Loucy (cell line): ENCODE results near the gene NDUFC1.
"Not testable (repeated sequence)": the region's sequence is repeated elsewhere in the genome, so short reads cannot be mapped to it uniquely, and the experiment has no call there.

ENCODE experiments used
- EZH2phosphoT487 ChIP-seq: fragments of 200-600 bp; IDR thresholded peaks from 2 replicates; pipeline ENCODE4 v1.6.1; 2018; ENCODE audit warnings: antibody characterized with exemption, mild to moderate bottlenecking, moderate library complexity, borderline replicate concordance
- TF ChIP-seq, protein P1 (sequence below): fragments of 200-600 bp; sonication (generic); conservative IDR thresholded peaks from 2 replicates; pipeline ENCODE4 v1.5.1; 2014; ENCODE audit warnings: mild to moderate bottlenecking, antibody characterized with exemption, low read length

- TF ChIP-seq, protein P1, sequence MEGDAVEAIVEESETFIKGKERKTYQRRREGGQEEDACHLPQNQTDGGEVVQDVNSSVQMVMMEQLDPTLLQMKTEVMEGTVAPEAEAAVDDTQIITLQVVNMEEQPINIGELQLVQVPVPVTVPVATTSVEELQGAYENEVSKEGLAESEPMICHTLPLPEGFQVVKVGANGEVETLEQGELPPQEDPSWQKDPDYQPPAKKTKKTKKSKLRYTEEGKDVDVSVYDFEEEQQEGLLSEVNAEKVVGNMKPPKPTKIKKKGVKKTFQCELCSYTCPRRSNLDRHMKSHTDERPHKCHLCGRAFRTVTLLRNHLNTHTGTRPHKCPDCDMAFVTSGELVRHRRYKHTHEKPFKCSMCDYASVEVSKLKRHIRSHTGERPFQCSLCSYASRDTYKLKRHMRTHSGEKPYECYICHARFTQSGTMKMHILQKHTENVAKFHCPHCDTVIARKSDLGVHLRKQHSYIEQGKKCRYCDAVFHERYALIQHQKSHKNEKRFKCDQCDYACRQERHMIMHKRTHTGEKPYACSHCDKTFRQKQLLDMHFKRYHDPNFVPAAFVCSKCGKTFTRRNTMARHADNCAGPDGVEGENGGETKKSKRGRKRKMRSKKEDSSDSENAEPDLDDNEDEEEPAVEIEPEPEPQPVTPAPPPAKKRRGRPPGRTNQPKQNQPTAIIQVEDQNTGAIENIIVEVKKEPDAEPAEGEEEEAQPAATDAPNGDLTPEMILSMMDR = not testable (repeated sequence)
- TF ChIP-seq EZH2phosphoT487 = not testable (repeated sequence)
Observed at GRCh38 chr4:139255581-139255980, 46.7 kb downstream of the NDUFC1 start.
